ENCODE data around the gene IFNL1.
"Not testable (repeated sequence)": the region's sequence is repeated elsewhere in the genome, so short reads cannot be mapped to it uniquely, and the experiment has no call there.

The IFNL1 gene

GRCh38 chr19:39264306-39265290 is 31.6 kb upstream of the IFNL1 start:
- no peak for TF ChIP-seq ZNF274 (IDR thresholded peaks at IDR 0.05; ENCODE audit: low read depth, low read length)
- no peak overlapping the region for H3K4me3 ChIP-seq (ENCODE audit: low read length)

DNA sequence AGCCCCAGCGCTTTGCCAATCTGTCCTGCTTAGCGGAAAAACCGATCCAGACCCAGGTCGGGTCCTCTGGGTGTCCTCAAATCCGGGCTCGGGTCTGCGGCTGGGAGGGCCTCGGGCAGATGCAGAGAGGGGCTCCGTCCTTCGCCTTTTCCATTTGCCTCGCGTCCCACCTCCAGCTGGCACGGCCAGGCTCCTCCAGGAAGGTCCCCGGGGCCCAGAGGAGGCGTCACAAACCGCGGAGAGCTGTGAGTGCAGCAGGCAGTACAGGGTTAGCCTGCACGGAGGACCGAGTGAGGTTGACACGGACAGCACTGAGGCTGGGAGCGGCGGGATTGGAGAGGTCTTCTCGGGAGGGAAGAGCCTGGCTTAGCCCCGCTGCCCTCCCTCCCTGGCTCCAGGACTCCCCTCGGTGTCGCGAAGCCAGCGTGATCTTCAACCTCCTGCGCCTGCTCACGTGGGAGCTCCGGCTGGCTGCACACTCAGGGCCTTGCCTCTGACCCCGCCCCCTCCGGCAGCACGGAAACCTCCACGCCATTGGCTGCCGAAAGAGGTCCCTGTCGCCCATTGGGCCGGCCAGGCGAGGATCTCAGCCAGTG is 30.8 kb upstream of the IFNL1 start:
- no peak for TF ChIP-seq ZNF274 (IDR thresholded peaks at IDR 0.05; ENCODE audit: low read depth, low read length)

GRCh38 chr19:39268085-39268484 is 28.1 kb upstream of the IFNL1 start, which contains the start of gene IFNL2:
Gene IFNL2, plus strand, starts transcription at chr19:39268396. Its CDS starts 173 bp downstream, at chr19:39268569.
- not testable (repeated sequence) for H3K4me3 ChIP-seq (ENCODE audit: low read length)

More for the DNA sequence above, 30.8 kb upstream of the IFNL1 start:
- no peak overlapping the region for H3K4me3 ChIP-seq (ENCODE audit: low read length)

DNA sequence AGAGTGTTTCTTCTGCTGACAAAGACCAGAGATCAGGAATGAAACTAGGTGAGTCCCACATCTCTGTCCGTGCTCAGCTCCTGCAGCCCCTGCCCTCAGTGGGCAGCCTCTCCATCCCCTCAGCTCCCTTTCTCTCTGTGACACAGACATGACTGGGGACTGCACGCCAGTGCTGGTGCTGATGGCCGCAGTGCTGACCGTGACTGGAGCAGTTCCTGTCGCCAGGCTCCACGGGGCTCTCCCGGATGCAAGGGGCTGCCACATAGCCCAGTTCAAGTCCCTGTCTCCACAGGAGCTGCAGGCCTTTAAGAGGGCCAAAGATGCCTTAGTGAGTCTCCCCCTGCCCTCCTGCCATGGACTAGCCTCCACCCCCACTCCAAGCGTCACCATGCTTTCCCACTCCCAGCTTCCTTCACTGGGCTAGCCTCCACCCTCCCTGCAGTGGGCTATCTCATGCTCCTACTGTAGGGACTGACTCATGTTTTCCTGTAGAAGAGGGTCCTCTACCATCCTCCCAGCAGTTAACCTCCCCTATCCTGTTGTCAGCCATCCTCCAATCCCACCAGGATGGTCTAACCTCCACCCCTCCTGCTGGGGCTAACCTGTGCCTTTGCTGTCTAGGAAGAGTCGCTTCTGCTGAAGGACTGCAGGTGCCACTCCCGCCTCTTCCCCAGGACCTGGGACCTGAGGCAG is 27.5 kb upstream of the IFNL1 start:
- H3K4me3 ChIP-seq (ENCODE audit: low read length) = not testable (repeated sequence)

DNA sequence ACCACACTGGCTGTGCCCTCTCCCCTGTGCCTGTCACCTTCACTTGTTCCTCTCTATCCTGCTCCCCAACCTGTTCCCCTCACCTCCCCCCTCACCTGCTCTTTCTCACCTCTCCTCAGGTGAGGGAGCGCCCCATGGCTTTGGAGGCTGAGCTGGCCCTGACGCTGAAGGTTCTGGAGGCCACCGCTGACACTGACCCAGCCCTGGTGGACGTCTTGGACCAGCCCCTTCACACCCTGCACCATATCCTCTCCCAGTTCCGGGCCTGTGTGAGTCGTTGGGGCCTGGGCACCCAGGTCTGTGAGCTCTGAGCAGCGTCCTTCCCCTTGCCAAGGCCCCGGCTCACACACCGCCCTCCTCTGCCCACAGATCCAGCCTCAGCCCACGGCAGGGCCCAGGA is 26.8 kb upstream of the IFNL1 start:
- not testable (repeated sequence) for H3K4me3 ChIP-seq (ENCODE audit: low read length)

DNA sequence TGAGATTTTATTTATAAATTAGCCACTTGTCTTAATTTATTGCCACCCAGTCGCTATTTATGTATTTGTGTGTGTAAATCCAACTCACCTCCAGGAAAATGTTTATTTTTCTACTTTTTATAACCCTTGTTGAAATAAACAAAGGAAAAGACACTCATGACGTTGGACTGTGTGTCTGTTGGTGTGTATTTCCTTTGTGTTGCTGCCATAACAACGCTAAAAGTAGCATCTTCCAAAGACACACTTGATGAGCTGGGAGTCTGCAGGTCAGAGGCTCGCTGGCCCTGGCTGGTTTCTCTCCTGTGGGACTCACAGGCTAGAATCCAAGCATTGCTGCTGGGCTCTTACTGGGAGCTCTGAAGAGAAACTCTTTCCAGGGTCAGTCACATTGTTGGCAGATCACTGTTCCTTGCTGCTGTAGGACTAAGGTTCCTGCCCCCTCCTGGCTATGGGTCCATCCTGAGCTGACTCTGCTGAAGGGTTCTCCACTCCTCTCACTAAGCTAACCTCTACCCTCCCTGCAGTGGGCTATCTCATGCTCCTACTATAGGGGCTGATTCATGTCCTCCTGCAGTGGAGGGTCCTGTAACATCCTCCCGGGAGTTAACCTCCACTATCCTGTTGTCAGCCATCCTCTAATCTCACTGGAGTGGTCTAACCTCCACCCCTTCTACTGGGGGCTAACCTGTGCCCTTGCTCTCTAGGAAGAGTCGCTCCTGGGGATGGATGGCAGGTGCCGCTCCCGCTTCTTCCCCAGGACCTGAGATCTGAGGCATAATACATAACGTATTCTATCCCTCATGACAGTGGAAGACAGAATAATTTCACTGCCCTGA is 26.0 kb upstream of the IFNL1 start:
- H3K4me3 ChIP-seq (ENCODE audit: low read length) = no peak overlapping the region
- TF ChIP-seq ZNF274 (IDR thresholded peaks at IDR 0.05; ENCODE audit: low read depth, low read length) = no peak

GRCh38 chr19:39273859-39274258 is 22.3 kb upstream of the IFNL1 start:
- not testable (repeated sequence) for H3K4me3 ChIP-seq (ENCODE audit: low read length)

GRCh38 chr19:39275578-39275977 is 20.6 kb upstream of the IFNL1 start:
- TF ChIP-seq ZNF274 (IDR thresholded peaks at IDR 0.05; ENCODE audit: low read depth, low read length) = no peak
- no peak overlapping the region for H3K4me3 ChIP-seq (ENCODE audit: low read length)

GRCh38 chr19:39276740-39277139 is 19.5 kb upstream of the IFNL1 start:
- no peak overlapping the region for H3K4me3 ChIP-seq (ENCODE audit: low read length)
- TF ChIP-seq ZNF274 (IDR thresholded peaks at IDR 0.05; ENCODE audit: low read depth, low read length) = no peak

DNA sequence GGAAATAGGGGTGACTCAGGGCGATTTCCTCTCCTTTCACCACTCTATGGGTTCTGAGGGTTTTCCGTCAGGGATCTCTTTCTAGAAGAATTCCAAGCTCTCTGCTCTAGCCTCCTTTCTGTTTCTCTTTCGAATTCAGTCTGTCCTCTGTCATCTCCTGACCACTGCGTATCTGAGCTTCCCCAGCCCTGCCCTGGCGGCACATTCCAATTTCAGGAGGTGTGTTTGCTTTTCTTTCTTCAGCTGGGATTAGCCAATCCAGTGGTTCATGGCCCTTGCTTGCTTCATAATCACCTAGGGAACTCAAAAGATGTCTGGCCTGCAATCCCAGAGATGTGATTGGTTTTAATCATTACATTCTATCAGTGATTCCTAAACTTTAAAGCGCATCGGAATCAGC is 18.6 kb upstream of the IFNL1 start:
- H3K4me3 ChIP-seq (ENCODE audit: low read length) = no peak overlapping the region
- no peak for TF ChIP-seq ZNF274 (IDR thresholded peaks at IDR 0.05; ENCODE audit: low read depth, low read length)

GRCh38 chr19:39282021-39282420 is 14.2 kb upstream of the IFNL1 start:
- TF ChIP-seq ZNF274 (IDR thresholded peaks at IDR 0.05; ENCODE audit: low read depth, low read length) = no peak

GRCh38 chr19:39284032-39284431 is 12.2 kb upstream of the IFNL1 start:
- no peak for TF ChIP-seq ZNF274 (IDR thresholded peaks at IDR 0.05; ENCODE audit: low read depth, low read length)
- no peak overlapping the region for H3K4me3 ChIP-seq (ENCODE audit: low read length)

More at GRCh38 chr19:39282021-39282420, 14.2 kb upstream of the IFNL1 start:
- no peak overlapping the region for H3K4me3 ChIP-seq (ENCODE audit: low read length)

DNA sequence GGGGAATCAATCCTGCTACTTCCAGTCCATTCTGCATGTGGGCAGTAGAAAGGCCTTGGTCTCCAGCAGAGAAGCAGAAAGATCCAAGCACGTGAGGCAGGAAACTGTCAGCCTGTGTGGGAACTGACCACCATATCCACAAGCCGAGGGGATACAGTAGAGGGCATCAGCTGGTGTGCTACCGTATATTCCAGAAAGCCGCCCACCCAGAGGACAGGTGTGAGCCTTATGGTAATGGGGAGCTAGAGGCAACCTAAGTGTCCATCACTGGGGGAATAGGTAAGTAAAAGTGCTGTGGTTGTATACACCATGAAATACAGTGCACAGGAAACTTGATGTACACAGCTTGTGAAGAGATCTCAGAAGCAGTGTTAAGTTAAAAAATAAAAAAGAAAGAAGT is 2.8 kb upstream of the IFNL1 start:
- H3K4me3 ChIP-seq (ENCODE audit: low read length) = no peak overlapping the region
- TF ChIP-seq ZNF274 (IDR thresholded peaks at IDR 0.05; ENCODE audit: low read depth, low read length) = no peak

DNA sequence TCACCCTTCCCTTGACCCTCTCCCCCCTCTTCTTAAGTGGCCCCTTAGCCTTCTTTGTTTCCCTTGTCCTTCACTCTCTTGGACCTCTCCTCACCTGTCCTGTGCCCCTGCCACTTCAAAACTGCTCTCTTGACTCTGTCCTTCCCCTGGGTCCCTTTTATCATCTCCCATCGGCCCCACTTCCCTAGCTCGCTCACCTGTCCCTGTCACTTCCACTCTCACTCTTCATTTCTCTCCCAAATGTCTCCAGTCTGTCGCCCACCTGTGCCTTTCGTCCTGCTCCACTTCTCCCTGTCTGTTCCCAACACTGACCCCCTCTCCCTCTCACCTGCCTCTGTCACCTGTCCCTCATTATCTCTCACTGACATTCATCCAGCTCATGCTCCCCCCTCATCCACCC is 699 bp downstream of the IFNL1 start:
- TF ChIP-seq ZNF274 (IDR thresholded peaks at IDR 0.05; ENCODE audit: low read depth, low read length) = no peak
- no peak overlapping the region for H3K4me3 ChIP-seq (ENCODE audit: low read length)
